ENCODE data around the gene EFTUD2. TPM values are rescaled to one million over a fixed set of nuclear protein-coding genes. Genes with fewer than 3 reads are reported as not detected.

Gene EFTUD2
- total and polyA plus RNA-seq, 2 of the 8 experiments (the other 6 are each of a cell fraction or from before 2014, with no cell fraction given): 118 to 195 TPM

DNA sequence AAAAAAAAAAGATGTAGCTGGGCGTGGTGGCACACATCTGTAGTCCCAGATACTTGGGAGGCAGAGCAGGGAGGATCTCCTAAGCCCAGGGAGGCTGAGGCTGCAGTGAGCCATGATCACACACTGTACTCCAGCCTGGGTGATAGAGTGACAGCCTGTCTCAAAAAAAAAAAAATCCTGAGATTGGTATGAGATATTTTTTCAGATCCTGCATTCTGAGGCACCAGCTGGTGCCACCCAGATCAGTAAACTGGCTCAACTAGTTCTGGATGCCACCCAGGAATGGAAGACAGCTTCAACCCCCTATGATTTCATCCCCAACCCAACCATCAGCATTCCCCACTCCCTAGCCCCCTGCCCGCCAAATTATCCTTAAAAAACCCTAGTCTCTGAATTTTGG, 62.0 kb downstream of the EFTUD2 start:
- POLR2A ChIA-PET (ENCODE audit: partially characterized antibody): interaction anchor here (0.6 to 1.5 kb wide), 6 partner anchors 10 to 56 kb away, joined by 4 to 9 read pairs (median 5); partner anchors contain the start of gene HIGD1B
- no peak overlapping the region for H3K4me2 ChIP-seq (ENCODE audit: insufficient read depth in 1 of 2, low read depth in 2 of 2, low read length in 2 of 2)
- H2BK5ac ChIP-seq (ENCODE audit: low read depth, low read length): no peak overlapping the region
- H4K91ac ChIP-seq (replicated peaks; ENCODE audit: insufficient read length, low read length): no peak overlapping the region
- no peak overlapping the region for H3K27ac ChIP-seq (ENCODE audit: low read depth, low read length)
- H3K56ac ChIP-seq (replicated peaks; ENCODE audit: insufficient read length, low read depth, low read length): no peak overlapping the region
- H2AFZ ChIP-seq (ENCODE audit: low read length): no peak overlapping the region
- no peak overlapping the region for H3K9ac ChIP-seq (replicated peaks in 1 of 4; ENCODE audit: extremely low read depth in 1 of 4, low read depth in 3 of 4, low read length in 3 of 4)
- CTCF ChIA-PET (ENCODE audit: partially characterized antibody): interaction anchor here (0.6 to 1.9 kb wide), 4 partner anchors 9 to 332 kb away, joined by 3 to 5 read pairs (median 4); partner anchors contain the start of gene ACBD4
- no peaks in the 10 kb centered on the region for H3K79me2 ChIP-seq (ENCODE audit: control insufficient read depth in 1 of 2, insufficient read depth in 2 of 2, low read length in 2 of 2)
- no peaks in the 10 kb centered on the region for H3K27me3 ChIP-seq (replicated peaks in 1 of 4; ENCODE audit: control insufficient read depth in 3 of 4, extremely low read depth in 1 of 4, insufficient read depth in 3 of 4, low read length in 3 of 4)
- no peak overlapping the region for H2BK20ac ChIP-seq (ENCODE audit: low read length)
- no peaks in the 10 kb centered on the region for H3K79me1 ChIP-seq (ENCODE audit: low read depth, low read length)
- no peak overlapping the region for H2BK120ac ChIP-seq (replicated peaks; ENCODE audit: low read depth, low read length)
- no peak overlapping the region for H3K14ac ChIP-seq (ENCODE audit: insufficient read length)
- H3K18ac ChIP-seq (ENCODE audit: extremely low read depth, low read length): no peak overlapping the region
- H3K4me3 ChIP-seq (ENCODE audit: extremely low read depth in 1 of 4, insufficient read depth in 2 of 4, low read depth in 3 of 4, low read length in 4 of 4): no peak overlapping the region
- WGBS, 2 experiments (ENCODE audit: extremely low coverage in 1 of 2, insufficient coverage in 1 of 2, insufficient read length in 1 of 2, insufficient replicate concordance in 2 of 2, low coverage in 1 of 2, low lambda C conversion rate in 2 of 2, missing lambda C conversion rate in 1 of 2): 82% methylated on average over 1 of the region's 2 CpGs; no CpG with 5 or more reads in 1 of the 2 experiments
- no peaks in the 10 kb centered on the region for H4K20me1 ChIP-seq (replicated peaks in 1 of 2; ENCODE audit: control insufficient read depth in 1 of 2, insufficient read depth in 2 of 2, low read length in 2 of 2)
- no peak overlapping the region for H4K5ac ChIP-seq (ENCODE audit: insufficient read length, low read depth, low read length)
- H3K4ac ChIP-seq (replicated peaks; ENCODE audit: insufficient read length, low read depth, low read length): no peak overlapping the region
- H4K8ac ChIP-seq (ENCODE audit: extremely low read depth, insufficient read depth, low read length): no peak overlapping the region
- no peak for DNase-seq (ENCODE audit: low read depth in 1 of 2, low spot score in 2 of 2)
- no peak overlapping the region for H3K23ac ChIP-seq (ENCODE audit: insufficient read length)
- H3K23me2 ChIP-seq (ENCODE audit: low read depth, low read length): no peaks in the 10 kb centered on the region; the same call in 1 of the 2 replicates
- no peak for FAIRE-seq
- no peaks in the 10 kb centered on the region for H3K36me3 ChIP-seq (ENCODE audit: control insufficient read depth in 2 of 4, insufficient read depth in 4 of 4, low read length in 3 of 4)
- no peak overlapping the region for H2AK5ac ChIP-seq (ENCODE audit: low read depth, low read length)
- H3K9me3 ChIP-seq (ENCODE audit: insufficient read depth in 2 of 2, low read depth in 1 of 2, low read length in 1 of 2): no peaks in the 10 kb centered on the region
- H3K4me1 ChIP-seq (replicated peaks in 1 of 4; ENCODE audit: control insufficient read depth in 3 of 4, insufficient read depth in 4 of 4, low read length in 3 of 4): no peaks in the 10 kb centered on the region; a peak in 1 of 7 replicates
- H2BK12ac ChIP-seq (ENCODE audit: low read depth, low read length): no peak overlapping the region
- no peak overlapping the region for H2BK15ac ChIP-seq (ENCODE audit: low read length)
- TF ChIP-seq, protein P1, sequence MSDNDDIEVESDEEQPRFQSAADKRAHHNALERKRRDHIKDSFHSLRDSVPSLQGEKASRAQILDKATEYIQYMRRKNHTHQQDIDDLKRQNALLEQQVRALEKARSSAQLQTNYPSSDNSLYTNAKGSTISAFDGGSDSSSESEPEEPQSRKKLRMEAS (IDR thresholded peaks at IDR 0.05): no peak
- TF ChIP-seq JUND (IDR thresholded peaks at IDR 0.05; ENCODE audit: low read length): no peak
- TF ChIP-seq TAF1 (IDR thresholded peaks at IDR 0.05; ENCODE audit: low read depth, low read length): no peak
- no peak for TF ChIP-seq HDAC6 (IDR thresholded peaks at IDR 0.05; ENCODE audit: low read depth, low read length)
- TF ChIP-seq GTF2F1 (IDR thresholded peaks at IDR 0.05; ENCODE audit: borderline replicate concordance, low read depth, low read length): no peak
- TF ChIP-seq CEBPB (IDR thresholded peaks at IDR 0.05; ENCODE audit: low read depth, low read length): no peak
- no peak for TF ChIP-seq RXRA (IDR thresholded peaks at IDR 0.05; ENCODE audit: insufficient read depth, low read depth, low read length)
- no peak for TF ChIP-seq CBX5 (IDR thresholded peaks at IDR 0.05; ENCODE audit: low read depth, low read length)
- no peak for TF ChIP-seq CHD1 (IDR thresholded peaks at IDR 0.05; ENCODE audit: low read depth, low read length)
- TF ChIP-seq, protein P2, sequence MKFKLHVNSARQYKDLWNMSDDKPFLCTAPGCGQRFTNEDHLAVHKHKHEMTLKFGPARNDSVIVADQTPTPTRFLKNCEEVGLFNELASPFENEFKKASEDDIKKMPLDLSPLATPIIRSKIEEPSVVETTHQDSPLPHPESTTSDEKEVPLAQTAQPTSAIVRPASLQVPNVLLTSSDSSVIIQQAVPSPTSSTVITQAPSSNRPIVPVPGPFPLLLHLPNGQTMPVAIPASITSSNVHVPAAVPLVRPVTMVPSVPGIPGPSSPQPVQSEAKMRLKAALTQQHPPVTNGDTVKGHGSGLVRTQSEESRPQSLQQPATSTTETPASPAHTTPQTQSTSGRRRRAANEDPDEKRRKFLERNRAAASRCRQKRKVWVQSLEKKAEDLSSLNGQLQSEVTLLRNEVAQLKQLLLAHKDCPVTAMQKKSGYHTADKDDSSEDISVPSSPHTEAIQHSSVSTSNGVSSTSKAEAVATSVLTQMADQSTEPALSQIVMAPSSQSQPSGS (IDR thresholded peaks at IDR 0.05; ENCODE audit: low read length): no peak
- no peak for TF ChIP-seq MAFK (IDR thresholded peaks at IDR 0.05; ENCODE audit: low read depth, low read length)
- no peak for TF ChIP-seq PHF8 (conservative IDR thresholded peaks at IDR 0.05; ENCODE audit: low read depth, low read length)
- TF ChIP-seq TBP (IDR thresholded peaks at IDR 0.05; ENCODE audit: low read depth, low read length): no peak
